ENCODE results near the gene OTUD6A.
"Not testable (repeated sequence)": the region's sequence is repeated elsewhere in the genome, so short reads cannot be mapped to it uniquely, and the experiment has no call there.

OTUD6A gene

DNA sequence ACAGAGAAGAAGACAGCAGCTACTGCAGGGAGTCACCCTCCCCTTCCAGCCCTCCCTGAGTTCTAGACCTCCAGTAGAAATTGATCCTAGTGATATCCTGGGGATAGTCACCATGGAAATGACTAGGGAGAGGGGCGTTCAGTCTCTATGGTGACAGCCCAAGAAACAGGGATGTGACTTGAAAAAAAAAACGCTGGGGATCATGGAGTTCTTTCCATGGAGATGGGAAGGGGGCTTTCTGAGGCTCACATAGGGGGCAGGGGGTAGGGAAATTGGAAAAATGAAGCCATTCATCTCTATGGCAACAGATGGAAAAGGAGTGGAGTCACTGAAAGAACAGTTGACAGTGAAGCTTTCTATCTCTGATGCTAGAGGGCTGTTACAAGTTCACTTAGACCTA is 43.0 kb downstream of the OTUD6A start:
- no peak overlapping the region for H3K4me3 ChIP-seq (ENCODE audit: low read length)
- no peak for DNase-seq (ENCODE audit: low read depth, low spot score)

DNA sequence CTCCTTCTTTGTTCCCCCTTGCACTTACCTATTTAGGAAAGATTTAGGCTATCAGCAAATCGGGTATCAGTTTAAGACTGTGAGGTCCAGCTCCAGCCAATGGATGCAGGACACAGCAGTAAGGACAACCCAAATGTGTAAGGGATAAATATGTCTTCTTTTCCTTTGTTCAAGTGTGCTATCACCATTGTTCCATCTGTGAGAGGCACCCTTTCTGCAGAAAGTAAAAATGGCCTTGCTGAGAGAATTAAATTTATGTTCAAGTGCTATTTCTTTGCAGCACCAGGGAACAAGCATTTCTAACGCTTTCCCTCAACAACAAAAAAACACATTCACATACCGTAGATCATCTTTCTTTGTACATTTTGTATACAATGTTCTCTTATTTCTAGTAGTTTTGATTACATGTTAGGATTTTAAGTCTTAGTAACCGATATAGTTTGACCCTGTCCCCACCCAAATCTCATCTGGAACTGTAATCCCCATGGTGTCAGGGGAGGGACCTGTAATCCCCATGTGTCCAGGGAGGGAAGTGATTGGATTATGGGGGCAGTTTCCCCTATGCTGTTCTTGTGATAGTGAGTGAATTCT is 49.3 kb downstream of the OTUD6A start:
- H3K4me3 ChIP-seq (ENCODE audit: low read length); DNase-seq (ENCODE audit: low read depth, low spot score): not testable (repeated sequence)
